Hematopoietic multipotent progenitor cell treated with erythropoietin and hydrocortisone succinate and interleukin-3 and kit ligand, for 15 days (in vitro differentiated cells): ENCODE measurements around the gene MUC13.
"Not testable (repeated sequence)": the region's sequence is repeated elsewhere in the genome, so short reads cannot be mapped to it uniquely, and the experiment has no call there.

Source experiments
- DNase-seq: peaks from one replicate; pipeline ENCODE4 v3.0.0-alpha.2; 2015; ENCODE audit warnings: low spot score

MUC13 gene, protein sequence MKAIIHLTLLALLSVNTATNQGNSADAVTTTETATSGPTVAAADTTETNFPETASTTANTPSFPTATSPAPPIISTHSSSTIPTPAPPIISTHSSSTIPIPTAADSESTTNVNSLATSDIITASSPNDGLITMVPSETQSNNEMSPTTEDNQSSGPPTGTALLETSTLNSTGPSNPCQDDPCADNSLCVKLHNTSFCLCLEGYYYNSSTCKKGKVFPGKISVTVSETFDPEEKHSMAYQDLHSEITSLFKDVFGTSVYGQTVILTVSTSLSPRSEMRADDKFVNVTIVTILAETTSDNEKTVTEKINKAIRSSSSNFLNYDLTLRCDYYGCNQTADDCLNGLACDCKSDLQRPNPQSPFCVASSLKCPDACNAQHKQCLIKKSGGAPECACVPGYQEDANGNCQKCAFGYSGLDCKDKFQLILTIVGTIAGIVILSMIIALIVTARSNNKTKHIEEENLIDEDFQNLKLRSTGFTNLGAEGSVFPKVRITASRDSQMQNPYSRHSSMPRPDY

DNA sequence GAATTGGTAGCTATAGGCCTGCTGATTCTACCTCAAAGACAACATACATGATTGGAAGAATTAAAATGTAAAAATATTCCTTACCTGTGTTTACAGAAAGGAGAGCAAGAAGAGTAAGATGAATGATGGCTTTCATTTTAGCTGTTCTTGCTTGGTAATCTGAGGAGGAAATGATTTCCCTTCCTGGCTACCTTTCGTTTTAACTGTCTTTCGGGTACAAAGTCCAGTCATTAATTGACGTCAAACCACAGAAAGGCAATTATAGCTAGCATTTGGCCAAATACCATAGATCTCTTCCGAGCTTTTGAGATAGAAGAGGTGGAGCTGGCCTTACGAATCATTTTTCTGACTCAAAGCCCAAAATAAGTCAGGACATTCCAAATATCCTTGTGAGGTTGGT lies at the start of gene MUC13:
TSS of gene MUC13 (minus strand) at position 175 of the 400 bp plus-strand sequence. CDS start at position 136, 39 bp downstream.
- no peak for DNase-seq

- DNase-seq, result no peak
Measured at GRCh38 chr3:124982855-124983254, 48.3 kb upstream of the MUC13 start.

DNA sequence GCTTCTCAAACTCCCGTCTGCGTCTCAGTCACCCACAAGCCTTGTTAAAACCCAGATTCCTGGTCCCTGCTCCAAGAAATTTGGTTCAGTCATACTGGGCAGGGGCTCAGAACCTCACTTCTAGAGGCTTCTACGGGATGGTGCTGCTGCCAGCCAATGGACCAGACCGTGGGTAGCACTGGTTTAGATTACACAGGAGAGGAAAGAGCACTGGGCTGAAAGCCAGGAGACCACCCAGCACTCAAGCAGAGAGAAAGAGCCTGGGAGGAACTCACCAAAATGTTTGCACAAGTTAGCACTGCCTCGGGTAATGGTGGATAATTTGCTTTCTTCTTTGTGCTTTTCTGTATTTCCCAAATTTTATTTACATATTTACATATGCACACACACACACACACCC lies 46.9 kb upstream of the MUC13 start:
- no peak for DNase-seq

GRCh38 chr3:124978627-124979026 lies 44.1 kb upstream of the MUC13 start:
- DNase-seq, result no peak

DNA sequence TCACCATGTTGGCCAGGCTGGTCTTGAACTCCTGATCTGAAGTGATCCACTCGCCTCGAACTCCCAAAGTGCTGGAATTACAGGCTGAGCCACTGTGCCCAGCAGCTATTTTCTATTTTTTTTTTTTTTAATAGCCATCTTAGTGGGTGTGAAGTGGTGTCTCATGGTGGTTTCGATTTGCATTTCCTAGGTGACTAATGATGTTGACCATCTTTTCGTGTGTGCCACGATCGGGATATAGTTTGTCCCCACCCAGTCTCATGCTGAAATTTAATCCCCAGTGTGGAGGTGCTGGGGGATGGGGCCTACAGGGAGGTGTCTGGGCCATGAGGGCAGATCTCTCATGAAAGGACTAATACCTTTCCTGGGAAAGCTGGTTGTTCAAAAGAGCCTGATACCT lies 41.8 kb upstream of the MUC13 start:
- no peak for DNase-seq

DNA sequence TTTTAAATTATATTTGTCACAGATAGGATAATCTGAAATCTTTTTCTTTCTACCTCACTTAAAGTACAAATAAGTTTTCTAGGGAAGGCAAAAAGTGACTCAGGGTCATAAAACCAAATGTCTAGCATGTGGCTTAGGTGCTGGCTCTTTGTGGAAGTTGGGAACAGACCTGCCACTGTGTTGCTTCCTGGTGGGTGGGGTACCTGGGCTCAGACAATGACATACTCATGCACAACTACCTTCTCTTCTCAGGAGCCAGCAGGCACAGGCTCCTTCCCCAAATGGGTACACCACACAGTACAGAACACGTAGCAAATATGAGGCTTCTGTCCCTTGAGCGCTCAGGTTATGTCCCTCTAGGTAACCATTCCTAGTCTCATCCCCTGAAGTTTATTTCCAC lies 40.1 kb upstream of the MUC13 start:
- no peak for DNase-seq

DNA sequence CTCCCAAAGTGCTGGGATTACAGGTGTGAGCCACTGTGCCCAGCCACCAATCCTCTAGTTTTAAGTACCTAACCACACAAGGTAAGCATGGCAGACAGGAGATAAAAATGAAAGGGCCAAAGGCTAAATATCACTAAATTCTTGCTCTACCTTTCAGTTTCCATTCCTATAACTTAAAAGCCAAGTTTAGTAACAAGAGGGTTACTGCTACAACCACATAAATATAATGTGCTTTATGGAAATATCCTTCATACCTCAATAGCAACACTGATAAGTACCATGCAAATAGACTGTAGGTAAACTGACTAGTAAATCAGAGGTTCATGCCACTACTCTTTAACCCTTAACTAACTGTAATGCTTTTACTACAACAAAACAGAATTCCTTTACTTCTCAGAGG lies 38.7 kb upstream of the MUC13 start:
- no peak for DNase-seq

DNA sequence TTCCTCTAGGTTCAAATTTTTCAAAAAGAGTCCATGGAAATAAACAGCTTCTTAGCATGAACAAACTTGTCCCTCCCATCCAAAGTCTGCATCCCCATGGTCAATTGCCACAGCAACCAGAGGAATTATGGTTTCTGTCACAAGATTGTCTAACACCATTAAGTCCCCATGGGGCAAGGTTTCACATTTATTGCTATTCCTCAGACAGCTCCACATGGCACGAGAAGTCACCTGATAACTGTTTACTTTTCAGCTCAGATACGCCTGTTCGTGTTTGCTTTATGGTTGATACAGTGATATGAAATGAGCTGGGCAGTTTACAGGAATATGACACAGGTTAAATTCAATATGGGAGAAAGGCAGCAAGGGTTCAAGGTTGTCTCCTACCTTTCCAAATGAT lies 37.9 kb upstream of the MUC13 start:
- DNase-seq, result no peak

DNA sequence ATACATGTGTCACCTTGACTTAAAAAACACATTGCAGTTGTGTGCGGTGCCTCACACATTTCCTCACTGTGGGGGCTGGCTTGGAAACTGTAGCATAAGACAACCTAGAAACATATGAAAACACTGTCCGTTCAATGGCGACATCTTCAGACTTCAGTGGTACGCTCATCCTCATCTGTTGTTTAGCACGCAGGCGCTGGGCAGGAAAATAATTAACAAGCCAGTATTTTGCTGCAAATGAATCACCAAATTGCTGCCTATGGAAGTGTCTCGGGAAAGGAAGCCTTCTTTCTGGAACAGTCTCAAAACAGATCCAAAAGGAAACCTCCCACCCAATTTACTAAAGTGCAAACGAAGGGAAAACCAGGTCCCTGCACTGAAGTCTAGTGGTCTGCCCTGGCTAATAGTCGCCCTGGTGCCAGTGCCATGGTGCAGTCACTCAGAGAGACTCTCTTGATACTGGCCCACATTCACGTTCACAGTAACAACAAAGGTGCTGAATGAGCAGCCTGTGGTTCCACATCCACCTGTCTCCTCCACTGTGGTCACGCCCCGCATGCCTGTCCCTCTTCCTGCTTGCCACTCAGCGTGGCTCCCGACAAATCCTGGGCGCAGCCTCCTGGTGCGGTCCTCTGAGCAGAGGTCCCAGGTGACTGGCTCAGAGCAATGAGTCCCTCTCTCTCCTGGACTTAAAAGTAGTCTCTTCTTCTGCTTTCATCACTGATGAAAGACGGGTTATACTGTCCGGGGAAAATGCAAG lies 35.6 kb upstream of the MUC13 start:
- DNase-seq, result no peak

DNA sequence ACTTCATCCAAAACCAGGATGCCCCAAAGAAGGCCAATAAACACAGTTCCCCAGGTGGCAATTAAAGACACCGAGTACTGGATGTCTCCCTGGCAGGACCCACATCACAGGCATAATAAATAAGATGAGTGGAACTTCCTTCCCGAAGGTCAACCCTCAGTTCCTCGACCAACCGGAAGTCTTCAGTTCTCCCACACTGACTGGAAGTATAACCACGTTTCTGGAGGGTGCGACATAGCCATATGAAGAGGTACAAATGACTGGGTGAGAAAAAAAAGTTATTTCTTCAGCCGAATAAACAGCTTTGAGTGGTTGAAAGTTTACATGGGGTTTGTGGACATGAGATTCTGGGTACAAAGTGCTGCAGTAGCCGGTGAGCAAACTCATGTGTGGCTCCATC lies 34.6 kb upstream of the MUC13 start:
- DNase-seq, result no peak

DNA sequence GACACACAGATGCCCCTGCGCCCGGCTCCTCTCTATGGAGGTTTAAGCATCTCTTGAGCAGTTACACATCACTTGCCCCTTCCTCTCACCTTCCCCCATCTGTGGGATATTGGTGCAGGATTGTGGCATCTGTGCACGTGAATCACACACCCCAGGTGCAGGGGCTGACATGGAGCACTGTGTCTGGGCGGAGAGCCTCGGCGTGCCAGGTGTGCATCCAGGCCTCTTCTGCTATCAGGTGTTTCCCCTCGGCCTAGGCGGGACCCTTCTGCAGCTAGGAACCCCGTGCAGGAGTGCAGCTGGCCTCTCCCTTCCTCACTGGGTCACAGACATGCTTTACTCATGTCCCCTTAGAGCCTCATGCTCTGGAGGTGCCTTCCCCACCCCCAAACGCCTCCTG lies 33.4 kb upstream of the MUC13 start:
- DNase-seq, result no peak

- DNase-seq, result no peak
Measured at GRCh38 chr3:124966521-124967445, 32.2 kb upstream of the MUC13 start.

DNA sequence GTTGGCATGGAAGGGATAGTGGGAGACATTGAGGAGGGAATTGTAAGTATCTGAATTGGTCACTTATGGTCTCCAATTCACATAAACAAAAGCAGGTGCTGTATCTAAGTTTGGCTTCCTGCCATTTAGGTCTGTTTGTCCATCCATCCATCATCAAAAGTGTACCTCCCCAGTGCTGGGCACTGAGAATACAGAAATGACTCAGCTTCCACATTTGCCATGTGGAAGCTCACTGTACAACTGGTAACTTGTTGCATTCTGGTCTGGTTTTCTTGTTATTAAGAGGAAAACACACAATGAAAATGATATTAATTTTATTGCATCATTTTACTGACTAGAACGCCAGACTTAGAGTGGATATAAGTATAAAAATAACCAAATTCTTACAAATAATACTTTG lies 30.9 kb upstream of the MUC13 start:
- no peak for DNase-seq

- DNase-seq, result no peak
Measured at GRCh38 chr3:124964387-124964786, 29.8 kb upstream of the MUC13 start.

- no peak for DNase-seq
Measured at GRCh38 chr3:124963755-124964154, 29.2 kb upstream of the MUC13 start.

GRCh38 chr3:124962403-124962940 lies 27.9 kb upstream of the MUC13 start:
- no peak for DNase-seq

- DNase-seq, result no peak
Measured at GRCh38 chr3:124960698-124961097, 26.1 kb upstream of the MUC13 start.

- DNase-seq, result no peak
Measured at GRCh38 chr3:124960105-124960504, 25.6 kb upstream of the MUC13 start.

- not testable (repeated sequence) for DNase-seq
Measured at GRCh38 chr3:124957951-124958350, 23.4 kb upstream of the MUC13 start.

DNA sequence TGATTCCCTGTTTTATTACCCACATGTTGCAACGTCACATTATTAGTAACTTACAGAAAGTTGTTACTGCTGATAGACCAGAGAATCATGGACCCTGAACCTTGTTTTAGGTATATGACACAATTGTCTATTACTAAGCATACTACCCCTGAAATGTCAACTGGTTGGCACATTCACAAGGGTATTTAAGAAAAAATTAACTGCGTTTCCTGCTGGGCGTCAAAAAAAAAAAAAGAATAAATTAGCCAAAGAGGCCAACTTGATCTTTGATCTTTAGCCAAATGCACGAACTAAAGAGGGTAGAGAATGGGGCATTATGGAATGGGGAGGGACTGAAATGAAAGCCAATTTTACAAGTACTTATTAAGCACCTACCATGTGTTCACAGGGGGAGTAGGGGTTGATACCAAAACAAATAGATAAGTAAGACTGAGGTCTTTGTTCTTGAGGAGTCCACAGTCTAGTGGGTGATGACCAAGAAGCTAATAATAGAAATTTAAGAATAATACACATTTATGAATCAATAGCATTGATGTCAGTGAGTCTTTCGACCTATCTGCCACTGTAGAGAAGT lies 17.8 kb upstream of the MUC13 start:
- no peak for DNase-seq

- no peak for DNase-seq
Measured at GRCh38 chr3:124951511-124952281, 17.1 kb upstream of the MUC13 start.
